Ishikawa (cell line): Measurements from ENCODE around the gene CSTPP1.
A peak's percentile ranks its signal among the peaks of the same experiment; 100 is the strongest.

Experiments used
- CEBPB ChIP-seq: IDR thresholded peaks from 2 replicates; pipeline ENCODE4 v1.6.1; 2012
- CREB1 ChIP-seq: IDR thresholded peaks from 2 replicates; pipeline ENCODE4 v1.6.1; 2012; ENCODE audit warnings: low read depth
- EGR1 ChIP-seq: IDR thresholded peaks from 2 replicates; pipeline ENCODE4 v1.6.1; 2012
- EP300 ChIP-seq: IDR thresholded peaks from 2 replicates; pipeline ENCODE4 v1.6.1; 2012; ENCODE audit warnings: borderline replicate concordance
- FOXM1 ChIP-seq: IDR thresholded peaks from 2 replicates; pipeline ENCODE4 v1.6.1; 2012; ENCODE audit warnings: low read depth, borderline replicate concordance
- NFIC ChIP-seq: IDR thresholded peaks from 2 replicates; pipeline ENCODE4 v1.6.1; 2012
- RAD21 ChIP-seq: IDR thresholded peaks from 2 replicates; pipeline ENCODE4 v1.6.1; 2012; ENCODE audit warnings: low read depth
- TAF1 ChIP-seq: IDR thresholded peaks from 2 replicates; pipeline ENCODE4 v1.6.1; 2012; ENCODE audit warnings: low read depth, mild to moderate bottlenecking
- TCF12 ChIP-seq: IDR thresholded peaks from 2 replicates; pipeline ENCODE4 v1.6.1; 2012; ENCODE audit warnings: low read depth
- TEAD4 ChIP-seq: IDR thresholded peaks from 2 replicates; pipeline ENCODE4 v1.6.1; 2012
- YY1 ChIP-seq: IDR thresholded peaks from 2 replicates; pipeline ENCODE4 v1.6.1; 2012; ENCODE audit warnings: low read depth
- ZBTB7A ChIP-seq: IDR thresholded peaks from 2 replicates; pipeline ENCODE4 v1.6.1; 2012; ENCODE audit warnings: low read depth
- TF ChIP-seq, protein P1 (sequence below): IDR thresholded peaks from 2 replicates; pipeline ENCODE4 v1.6.1; 2012
- TF ChIP-seq, protein P2 (sequence below): IDR thresholded peaks from 2 replicates; pipeline ENCODE4 v1.6.1; 2012; ENCODE audit warnings: low read depth, mild to moderate bottlenecking
- TF ChIP-seq, protein P3 (sequence below): IDR thresholded peaks from 2 replicates; pipeline ENCODE4 v1.6.1; 2012

The CSTPP1 gene

DNA sequence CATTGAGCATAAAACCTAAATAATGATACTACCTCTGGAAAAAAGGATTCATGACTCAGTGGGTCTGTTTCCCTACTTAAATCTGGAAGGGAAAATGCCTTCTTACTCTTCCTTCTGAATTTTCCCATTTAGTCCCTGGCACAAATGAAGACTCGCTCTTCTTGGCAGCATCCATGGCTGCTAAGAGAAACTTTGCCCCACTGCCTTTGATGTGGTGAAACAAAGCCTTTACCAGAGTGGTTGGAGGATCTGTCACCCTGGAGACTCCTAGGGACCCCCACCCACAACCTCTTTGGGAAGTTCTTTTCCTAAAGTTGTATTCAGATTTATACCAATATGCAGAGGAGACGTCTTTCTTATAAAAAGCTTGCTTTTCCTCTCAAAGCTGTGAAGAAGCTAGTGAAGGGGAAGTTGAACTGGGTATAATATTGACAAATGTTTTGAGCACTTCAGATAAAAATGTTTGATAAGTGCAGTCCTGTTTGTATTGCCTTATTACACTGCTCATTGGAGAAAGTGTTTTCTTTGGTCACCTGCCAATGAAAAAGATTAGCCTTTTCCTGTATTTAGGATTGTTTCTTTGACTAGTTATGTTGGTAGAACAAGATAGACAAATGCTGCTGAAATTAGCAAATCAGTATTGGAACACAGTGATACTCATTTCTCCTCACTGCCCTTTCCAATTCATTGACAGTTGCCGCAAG is 162.8 kb downstream of the CSTPP1 start:
- TF ChIP-seq FOXM1: no peak

DNA sequence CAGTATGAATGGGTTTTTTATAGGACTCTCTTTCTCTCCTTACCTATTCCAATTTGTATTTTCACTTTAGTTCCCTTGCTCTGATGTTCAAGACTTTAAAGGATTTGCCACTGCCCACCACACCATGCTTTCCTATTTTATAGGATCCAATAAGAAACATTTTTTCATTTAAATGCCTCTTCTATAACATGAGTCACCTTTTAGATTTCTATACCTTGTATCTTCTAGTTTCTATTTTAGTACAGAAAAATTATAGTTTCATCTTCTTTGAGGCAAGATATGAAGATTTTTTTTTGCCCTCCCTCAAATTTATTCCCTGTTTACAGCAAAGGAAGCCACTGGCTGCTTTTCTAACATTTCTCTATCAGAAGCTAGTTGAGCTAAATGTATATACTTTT is 163.4 kb downstream of the CSTPP1 start:
- no peak for TF ChIP-seq EP300
- TF ChIP-seq CREB1: no peak
- TF ChIP-seq YY1: no peak
- TF ChIP-seq FOXM1: no peak
- TF ChIP-seq, protein P1, sequence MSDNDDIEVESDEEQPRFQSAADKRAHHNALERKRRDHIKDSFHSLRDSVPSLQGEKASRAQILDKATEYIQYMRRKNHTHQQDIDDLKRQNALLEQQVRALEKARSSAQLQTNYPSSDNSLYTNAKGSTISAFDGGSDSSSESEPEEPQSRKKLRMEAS: no peak
- TF ChIP-seq TAF1: no peak
- no peak for TF ChIP-seq TEAD4
- no peak for TF ChIP-seq ZBTB7A
- no peak for TF ChIP-seq TCF12
- no peak for TF ChIP-seq NFIC

DNA sequence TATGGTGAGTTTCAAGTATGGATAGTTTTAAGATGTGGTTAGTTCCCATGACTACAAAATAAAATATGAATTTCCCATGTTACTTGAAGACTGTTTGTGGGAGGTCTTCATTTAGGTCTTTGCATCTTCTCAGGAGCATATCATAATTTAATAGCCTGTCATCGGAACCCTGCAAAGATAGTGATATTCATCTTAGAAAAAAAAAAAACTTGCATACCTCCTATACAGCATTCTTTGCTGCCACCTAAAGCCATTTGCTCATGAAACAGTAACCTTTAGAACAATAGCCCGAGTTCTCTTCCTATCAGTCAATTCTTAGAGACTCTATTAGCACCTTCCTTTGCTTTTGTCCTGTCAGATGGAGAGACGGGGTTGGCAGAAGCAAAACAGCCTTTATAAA is 164.8 kb downstream of the CSTPP1 start:
- TF ChIP-seq, protein P2, sequence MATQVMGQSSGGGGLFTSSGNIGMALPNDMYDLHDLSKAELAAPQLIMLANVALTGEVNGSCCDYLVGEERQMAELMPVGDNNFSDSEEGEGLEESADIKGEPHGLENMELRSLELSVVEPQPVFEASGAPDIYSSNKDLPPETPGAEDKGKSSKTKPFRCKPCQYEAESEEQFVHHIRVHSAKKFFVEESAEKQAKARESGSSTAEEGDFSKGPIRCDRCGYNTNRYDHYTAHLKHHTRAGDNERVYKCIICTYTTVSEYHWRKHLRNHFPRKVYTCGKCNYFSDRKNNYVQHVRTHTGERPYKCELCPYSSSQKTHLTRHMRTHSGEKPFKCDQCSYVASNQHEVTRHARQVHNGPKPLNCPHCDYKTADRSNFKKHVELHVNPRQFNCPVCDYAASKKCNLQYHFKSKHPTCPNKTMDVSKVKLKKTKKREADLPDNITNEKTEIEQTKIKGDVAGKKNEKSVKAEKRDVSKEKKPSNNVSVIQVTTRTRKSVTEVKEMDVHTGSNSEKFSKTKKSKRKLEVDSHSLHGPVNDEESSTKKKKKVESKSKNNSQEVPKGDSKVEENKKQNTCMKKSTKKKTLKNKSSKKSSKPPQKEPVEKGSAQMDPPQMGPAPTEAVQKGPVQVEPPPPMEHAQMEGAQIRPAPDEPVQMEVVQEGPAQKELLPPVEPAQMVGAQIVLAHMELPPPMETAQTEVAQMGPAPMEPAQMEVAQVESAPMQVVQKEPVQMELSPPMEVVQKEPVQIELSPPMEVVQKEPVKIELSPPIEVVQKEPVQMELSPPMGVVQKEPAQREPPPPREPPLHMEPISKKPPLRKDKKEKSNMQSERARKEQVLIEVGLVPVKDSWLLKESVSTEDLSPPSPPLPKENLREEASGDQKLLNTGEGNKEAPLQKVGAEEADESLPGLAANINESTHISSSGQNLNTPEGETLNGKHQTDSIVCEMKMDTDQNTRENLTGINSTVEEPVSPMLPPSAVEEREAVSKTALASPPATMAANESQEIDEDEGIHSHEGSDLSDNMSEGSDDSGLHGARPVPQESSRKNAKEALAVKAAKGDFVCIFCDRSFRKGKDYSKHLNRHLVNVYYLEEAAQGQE: no peak
- TF ChIP-seq RAD21: no peak
- TF ChIP-seq, protein P3, sequence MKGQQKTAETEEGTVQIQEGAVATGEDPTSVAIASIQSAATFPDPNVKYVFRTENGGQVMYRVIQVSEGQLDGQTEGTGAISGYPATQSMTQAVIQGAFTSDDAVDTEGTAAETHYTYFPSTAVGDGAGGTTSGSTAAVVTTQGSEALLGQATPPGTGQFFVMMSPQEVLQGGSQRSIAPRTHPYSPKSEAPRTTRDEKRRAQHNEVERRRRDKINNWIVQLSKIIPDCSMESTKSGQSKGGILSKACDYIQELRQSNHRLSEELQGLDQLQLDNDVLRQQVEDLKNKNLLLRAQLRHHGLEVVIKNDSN: no peak
- no peak for TF ChIP-seq CEBPB
- TF ChIP-seq, protein P1: no peak
- no peak for TF ChIP-seq TAF1
- no peak for TF ChIP-seq FOXM1
- no peak for TF ChIP-seq EGR1
- no peak for TF ChIP-seq ZBTB7A
- TF ChIP-seq TCF12: no peak
- no peak for TF ChIP-seq TEAD4
- TF ChIP-seq NFIC: no peak

DNA sequence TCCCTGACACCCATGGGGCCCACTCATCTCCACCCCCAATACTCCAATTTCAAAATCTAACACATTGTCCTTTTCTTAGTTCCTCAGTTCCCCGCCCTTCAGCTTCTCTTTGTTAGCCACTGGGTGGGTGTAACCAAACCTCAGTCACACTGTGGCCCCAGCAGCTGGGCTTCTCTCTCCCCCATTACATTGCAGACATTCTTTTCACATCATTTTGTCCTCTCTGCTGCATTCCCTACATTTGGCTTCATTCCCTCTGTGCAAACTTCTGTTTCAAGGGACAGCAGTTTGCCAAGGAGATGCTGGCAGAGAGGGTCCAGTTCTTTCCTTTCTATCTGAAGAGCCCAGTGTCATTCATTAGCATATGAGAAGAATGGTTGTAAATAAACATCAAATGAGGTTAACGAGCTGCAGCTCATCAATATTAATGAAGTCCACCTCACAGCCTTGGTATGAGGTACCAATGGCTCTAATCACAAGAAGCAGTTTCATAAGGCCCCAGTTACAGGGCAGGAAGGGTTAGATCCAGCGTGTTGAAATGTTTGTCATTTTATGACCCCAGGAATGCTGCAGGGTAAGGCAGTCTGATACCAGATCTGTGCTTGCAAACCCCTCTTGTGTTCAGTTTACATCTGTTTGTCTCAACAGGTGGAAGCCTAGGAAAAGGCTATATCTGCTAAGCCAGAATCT is 167.8 kb downstream of the CSTPP1 start:
- TF ChIP-seq FOXM1 (no peak), TEAD4 (0 out of 2 replicates have a peak, but pooled peaks have one; percentile 8), TAF1 (no peak), RAD21 (no peak)
- TF ChIP-seq, protein P1: no peak
- TF ChIP-seq, protein P2: no peak

DNA sequence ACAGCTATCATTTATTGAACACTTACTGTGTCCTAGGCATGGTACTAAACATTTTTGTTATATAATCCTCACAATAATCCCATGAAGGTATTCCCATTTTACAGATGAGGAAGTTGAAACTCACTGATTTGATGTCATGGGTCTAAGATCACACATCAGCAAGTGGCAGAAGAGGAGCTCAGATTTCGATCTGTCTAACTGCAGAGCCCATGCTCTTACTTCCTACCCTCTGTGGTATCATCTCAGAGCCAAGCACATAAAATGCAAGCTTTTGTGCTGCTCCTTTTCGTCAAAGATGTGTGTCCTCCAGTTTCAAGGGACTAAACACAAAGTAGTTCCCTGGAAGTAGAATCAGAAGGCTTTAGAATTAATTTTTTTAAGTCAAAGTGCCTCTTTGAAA is 169.0 kb downstream of the CSTPP1 start:
- no peak for TF ChIP-seq CEBPB
- TF ChIP-seq, protein P3: no peak
- TF ChIP-seq, protein P2: no peak
- TF ChIP-seq FOXM1: no peak
- TF ChIP-seq TAF1: no peak
- TF ChIP-seq, protein P1: no peak
- no peak for TF ChIP-seq TCF12
- no peak for TF ChIP-seq CREB1
- no peak for TF ChIP-seq TEAD4
